GM19397 (cell line): ENCODE data around the gene COL28A1.

ENCODE experiments used
- ATAC-seq: cut with Tn5 transposase; IDR thresholded peaks from one replicate; pipeline ENCODE4 v1.9.1; 2021; ENCODE audit warnings: mild to moderate bottlenecking, moderate library complexity; ENCODE audit not compliant: unreplicated experiment

The COL28A1 gene

DNA sequence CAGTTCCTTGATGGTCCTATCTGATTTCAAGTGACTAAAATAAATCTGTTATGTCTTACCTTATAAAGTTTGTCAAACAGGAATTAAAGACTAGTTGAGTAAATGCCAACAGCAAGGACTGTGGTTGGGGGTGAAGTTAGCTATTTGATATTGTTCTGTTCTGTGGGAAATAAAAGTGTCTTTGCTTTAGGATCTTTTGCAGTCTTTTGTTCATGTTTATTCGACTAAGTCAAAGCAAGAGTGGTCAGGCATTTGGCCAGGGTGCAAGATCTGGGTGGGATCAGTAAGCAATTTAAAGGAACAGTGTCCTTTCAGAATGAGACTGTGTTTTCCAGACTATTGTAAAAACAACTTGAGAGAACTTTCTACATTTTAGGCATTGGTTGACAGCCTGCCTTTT lies at the start of gene COL28A1:
COL28A1 (minus strand) TSS at position 183 of the 400 bp plus-strand sequence. CDS start 2,998 bp downstream, outside the sequence.
- no peak for ATAC-seq

DNA sequence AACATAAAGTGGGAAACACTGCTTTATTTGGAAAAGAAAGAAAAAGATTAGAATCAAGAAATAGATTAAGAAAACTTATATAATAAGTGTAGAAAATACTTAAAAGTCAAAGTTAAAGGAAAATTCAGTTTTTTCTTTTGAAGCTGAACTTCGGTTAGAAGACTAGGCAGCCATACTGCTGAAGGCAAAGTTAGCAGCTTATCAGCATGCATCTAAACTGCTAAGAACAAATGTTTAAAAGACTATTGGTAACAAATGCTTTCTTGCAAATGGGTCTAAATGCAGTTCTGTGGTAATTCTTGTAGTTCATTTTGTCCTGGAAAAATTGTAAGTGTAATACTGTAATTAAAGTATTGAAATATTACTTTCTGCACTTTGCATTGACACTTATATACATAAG lies 49.0 kb upstream of the COL28A1 start:
- no peak for ATAC-seq

DNA sequence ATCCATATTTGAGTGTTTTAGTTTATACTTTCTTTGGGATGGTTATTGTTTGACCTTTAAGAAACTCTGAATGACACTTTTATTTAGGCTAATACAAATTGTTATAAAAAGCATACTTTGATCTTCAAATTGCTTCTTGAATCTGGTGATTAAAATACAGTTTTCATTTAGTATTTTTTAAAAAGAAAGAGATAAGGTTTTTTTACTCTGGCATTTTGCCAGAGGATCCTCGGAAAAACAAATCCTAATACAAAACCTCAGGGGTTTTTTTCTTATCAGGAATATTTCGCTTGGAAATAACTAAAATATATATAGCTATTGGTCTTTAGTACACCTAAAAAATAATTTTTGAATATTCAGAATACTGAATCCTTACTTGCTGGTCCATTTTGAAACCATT lies 48.1 kb upstream of the COL28A1 start:
- no peak for ATAC-seq

- no peak for ATAC-seq
Measured at GRCh38 chr7:7582596-7582995, 46.9 kb upstream of the COL28A1 start.

GRCh38 chr7:7581531-7582179 lies 46.0 kb upstream of the COL28A1 start:
- no peak for ATAC-seq

GRCh38 chr7:7579638-7580037 lies 44.0 kb upstream of the COL28A1 start:
- no peak for ATAC-seq

DNA sequence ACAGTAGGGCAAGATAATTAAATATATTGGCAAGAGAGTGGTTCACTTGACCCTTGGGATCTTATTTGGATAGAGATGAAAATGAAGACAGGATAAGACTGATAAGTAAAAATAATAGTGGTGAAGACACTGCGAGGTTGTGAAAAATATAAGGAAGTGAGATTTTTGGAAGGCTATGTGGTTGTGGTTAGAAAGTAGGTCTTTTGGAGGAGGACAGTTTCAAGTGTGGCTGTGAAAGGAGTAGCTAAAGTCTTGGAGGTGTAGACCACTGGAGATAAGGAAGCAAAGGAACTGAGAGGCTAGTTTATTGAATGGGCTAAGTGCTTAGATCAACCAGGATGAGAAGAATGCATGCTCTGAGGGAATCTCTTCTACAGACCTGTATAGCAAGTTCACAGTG lies 42.2 kb upstream of the COL28A1 start:
- ATAC-seq = no peak

DNA sequence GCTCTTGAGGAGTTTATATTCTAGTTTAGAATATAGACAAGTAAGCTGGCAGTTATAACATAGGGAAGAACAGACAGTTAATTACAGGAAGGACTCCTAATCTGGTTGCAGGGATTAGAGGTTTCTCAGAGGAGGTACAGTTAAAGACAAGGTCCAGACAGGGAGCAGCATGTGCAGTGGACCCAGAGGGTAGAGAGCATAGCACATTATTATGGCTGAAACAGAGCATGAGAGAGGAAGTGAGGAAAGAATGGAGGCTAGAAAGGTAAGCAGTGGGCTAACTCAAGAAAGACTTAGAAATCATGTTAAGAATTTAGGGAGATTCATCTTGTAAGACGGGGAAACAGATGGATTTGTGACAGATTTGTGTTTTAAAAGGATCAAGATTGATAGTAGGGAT lies 40.7 kb upstream of the COL28A1 start:
- ATAC-seq = no peak

DNA sequence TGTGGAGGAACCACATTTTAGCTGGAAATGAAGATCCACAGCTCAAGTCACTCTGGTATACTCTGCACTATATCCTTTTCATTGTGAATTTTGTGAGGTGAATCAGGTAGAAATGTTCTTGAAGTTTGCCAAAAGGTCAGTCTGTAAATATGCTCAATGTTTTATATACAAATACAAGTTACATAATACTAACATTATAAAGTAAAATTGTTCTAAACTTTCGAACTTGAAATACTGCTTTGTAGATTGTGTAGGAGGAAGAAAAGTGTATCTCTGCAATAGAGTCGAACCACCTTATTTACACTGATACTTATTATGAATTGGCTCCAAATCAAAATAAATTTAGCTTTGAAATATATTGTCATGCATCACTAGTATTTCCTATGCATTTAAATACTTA lies 38.0 kb upstream of the COL28A1 start:
- ATAC-seq = no peak

DNA sequence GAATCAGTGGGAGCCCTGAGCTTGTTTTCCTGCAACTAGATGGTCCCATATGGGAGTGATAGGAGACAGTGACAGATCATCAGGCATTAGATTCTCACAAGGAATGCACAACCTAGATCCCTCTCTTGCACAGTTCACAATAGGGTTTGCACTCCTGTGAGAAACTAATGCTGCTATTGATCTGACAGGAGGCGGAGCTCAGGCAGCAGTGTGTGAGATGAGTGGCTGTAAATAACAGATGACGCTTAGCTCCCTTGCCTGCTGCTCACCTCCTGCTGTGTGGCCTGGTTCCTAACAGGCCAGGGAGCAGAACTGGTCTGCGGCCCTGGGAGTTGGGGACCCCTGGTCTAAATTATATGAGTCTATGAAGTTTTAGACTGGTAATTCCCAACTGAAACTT lies 34.9 kb upstream of the COL28A1 start:
- ATAC-seq = no peak

- ATAC-seq = no peak
Measured at GRCh38 chr7:7569615-7570014, 33.9 kb upstream of the COL28A1 start.

DNA sequence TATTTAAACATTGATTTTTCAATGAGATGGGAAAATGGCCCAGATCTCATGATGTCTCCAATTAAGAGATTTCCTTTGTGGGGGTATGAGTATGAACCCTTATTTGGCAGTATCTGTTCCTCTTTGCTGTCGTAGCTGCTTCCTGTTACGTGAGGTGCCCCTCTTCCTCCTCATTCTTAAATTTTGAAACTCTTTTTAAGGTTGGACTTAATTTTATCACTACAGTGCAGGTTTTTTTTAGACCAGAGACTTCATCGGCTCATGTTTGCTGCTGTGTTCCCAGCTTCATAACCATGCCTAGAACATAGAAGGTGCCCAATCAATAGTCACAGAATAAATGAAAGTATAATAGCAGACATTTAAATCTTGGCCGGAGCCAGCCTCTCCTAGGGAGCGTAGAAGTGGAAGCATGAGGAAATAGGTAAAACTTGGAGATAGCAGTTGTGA lies 33.4 kb upstream of the COL28A1 start:
- ATAC-seq = no peak

GRCh38 chr7:7568553-7568952 lies 32.9 kb upstream of the COL28A1 start:
- ATAC-seq = no peak

GRCh38 chr7:7567898-7568531 lies 32.3 kb upstream of the COL28A1 start:
- ATAC-seq = no peak

DNA sequence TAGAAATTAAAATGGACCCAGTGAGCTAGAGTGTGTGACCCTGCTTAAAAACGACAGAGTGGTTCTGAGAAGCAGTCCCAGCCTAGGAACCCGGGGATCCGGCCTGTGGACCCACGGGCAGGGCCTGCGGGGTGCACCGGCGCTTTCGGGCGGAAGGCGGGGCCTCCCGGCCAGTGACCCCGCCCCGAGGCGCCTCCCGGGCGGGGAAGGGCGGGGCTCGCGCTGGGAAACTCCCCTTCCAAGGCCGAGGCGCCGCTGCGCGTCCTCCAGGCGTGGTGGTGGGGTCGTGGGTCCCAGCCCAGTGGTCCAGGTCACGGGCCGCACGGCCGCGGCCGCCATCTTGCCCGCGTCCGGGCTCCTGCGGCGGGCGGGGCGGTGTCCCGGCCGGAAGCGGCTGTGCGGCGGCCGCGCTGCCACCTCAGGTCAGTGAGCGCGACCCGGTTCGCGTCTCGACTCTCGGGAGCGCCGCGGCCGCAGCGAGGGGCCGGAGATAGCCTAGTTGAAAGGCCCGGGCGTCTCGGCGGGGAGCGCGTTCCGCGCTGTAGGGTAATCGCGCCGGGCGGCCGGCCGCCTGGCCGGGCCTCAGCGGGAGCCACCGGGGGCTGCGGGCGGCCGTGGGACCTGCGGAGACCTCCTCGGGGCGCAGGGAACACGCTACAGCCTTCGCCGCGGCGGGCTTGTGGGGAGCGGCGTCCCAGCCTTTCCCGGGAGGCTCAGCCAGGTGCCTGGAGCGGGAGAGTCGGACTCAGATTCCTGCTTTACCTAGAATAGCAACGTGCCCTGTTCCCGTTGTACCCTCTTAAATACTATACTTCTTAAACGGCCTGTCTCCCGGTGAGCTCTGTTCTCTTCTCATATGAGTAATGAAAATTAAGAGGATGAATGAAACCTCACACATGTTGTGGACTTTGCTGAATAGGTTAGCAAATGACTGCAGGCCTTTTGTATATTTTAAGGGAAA lies 31.3 kb upstream of the COL28A1 start, which contains the start of gene MIOS:
MIOS (plus strand) TSS at position 234 of the 961 bp plus-strand sequence. CDS start 5,592 bp downstream, outside the sequence.
- peak; percentile 78 for ATAC-seq

GRCh38 chr7:7565746-7566650 lies 30.3 kb upstream of the COL28A1 start:
- peak; percentile 17 for ATAC-seq

- no peak for ATAC-seq
Measured at GRCh38 chr7:7565018-7565680, 29.5 kb upstream of the COL28A1 start.

GRCh38 chr7:7564323-7564780 lies 28.7 kb upstream of the COL28A1 start:
- no peak for ATAC-seq

DNA sequence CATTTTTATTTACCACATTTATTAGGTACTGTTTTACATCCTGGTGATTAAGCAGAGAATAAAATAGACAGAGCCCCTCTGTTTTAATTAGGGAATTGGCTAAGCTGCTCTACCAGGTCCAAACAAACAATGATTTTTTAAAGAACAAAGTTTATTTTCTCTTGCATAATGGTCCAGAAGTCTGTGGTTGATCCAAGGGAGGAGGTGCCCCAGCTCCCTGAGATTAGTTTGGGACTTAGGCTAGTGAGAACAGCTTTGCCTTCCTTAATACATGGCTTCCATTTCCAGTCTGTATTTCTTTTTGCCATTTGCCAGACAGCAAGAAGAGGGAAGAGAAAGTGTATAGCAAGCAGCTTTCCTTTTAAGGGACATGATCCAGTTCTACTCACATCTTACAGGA lies 28.1 kb upstream of the COL28A1 start:
- ATAC-seq = no peak

GRCh38 chr7:7563269-7563668 lies 27.6 kb upstream of the COL28A1 start:
- ATAC-seq = no peak
